Activated naive CD4-positive, alpha-beta T cell treated with anti-CD3 and anti-CD28 coated beads, Interleukin-2, amount 50 U/mL, for 16 hours (primary cell): ENCODE data around the gene FOXP1.
A peak's percentile ranks its signal among the peaks of the same experiment; 100 is the strongest.

Experiments
- DNase-seq: peaks from one replicate; pipeline ENCODE4 v3.0.0-alpha.2; 2020

The FOXP1 gene

DNA sequence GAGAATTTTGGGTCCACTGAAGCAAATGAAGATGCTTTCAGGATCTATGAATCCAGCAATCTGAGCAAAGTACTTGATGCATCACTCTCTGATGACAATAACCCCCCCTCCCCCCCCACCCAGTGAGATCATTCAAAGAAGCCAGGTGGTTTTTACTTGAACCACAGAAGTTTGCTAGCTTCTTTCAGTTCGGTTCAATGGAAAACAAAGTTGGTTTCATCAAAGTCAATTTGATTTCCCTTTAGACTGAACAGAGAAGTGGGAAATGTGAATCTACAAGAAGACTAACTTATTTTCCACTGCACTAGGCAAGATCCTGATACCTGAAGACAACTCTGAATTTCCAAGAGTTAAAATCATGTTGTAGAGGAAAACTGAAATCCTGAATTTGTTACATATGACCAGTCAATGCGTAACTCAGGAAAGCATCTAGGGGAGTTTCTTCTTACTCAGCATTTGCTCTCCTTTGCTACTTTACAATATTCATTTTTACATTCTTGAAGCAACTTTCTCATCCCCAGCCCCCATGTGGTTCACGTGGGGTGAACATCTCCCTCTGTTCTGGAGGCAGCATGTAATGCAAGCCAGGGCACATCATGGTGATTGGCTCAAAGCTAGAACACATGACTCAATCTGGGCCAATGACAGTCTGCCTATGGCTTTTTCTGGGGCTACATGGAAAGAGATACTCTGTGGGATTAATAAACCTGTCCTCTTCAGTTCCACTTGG is 572.6 kb downstream of the FOXP1 start:
- peak; percentile 81 for DNase-seq

DNA sequence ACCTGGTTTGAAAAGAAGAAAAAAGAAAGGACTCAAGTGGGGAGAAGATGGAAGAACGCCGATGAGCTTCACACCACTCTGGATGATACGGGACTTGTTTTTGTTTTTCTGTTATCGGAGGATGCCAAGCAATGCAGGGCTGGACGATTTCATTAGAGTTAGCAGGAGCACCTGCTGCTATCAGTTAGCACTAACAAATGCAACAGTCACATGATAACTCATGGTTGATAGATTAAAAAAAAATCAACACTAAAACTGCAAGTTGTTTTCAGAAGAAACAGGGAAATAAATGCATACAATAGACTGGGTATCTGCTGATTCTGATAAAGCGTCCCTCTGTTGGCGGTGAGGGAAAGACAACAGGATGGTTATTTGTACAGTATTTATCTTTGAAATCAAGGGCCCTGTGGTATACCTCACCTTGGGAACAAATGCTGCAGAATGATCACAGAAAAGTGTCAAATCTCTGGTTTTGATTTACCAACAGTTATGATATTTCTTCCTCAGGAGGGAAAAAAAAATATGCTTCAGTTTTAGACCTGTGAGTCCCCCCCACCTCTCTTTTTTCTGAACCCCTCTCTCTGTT is 575.1 kb downstream of the FOXP1 start:
- DNase-seq: no peak

DNA sequence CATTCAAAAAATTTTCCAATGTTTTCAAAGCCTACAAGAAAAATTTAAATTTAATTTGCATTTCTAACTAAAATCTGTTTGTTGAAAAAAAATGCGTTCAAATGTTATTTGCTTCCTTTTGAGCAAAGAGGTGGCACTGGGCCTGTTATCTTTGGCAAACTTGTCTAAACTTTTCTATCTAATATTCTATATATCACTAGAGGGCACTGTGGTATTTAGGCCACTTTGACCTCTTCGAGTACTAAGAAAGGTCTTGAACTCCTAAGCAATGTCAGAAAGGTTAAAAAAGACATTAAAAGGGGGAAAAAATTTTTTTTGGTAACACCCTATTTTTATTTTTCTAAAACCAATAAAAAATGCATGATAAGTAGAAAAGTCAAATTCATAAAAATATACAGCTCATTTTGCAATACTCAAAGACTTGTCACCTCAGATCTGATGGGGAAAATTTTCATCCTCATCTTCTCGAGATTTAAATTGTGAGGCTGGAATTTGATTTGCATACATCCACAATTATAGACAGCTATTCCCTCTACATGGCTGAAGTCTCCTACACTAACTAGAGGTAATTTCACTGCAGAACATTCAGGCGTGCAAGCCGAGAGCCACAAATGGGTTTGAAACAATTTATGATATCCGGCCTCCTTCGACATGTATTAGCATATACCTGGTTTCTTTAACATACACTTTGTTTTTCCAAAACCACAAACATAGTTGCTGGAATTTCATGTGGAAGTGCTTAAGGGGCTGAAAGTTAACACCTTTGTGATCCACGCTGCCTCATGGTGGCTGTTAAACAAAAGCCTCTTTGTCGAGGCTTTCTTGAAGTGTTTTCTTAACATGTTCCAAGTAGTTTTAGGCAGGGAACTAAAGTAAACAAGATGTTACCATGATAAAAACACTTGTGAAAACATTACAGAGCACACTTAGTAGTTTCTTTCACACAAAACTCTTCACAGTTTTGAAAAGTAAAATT is 576.4 kb downstream of the FOXP1 start:
- no peak for DNase-seq

DNA sequence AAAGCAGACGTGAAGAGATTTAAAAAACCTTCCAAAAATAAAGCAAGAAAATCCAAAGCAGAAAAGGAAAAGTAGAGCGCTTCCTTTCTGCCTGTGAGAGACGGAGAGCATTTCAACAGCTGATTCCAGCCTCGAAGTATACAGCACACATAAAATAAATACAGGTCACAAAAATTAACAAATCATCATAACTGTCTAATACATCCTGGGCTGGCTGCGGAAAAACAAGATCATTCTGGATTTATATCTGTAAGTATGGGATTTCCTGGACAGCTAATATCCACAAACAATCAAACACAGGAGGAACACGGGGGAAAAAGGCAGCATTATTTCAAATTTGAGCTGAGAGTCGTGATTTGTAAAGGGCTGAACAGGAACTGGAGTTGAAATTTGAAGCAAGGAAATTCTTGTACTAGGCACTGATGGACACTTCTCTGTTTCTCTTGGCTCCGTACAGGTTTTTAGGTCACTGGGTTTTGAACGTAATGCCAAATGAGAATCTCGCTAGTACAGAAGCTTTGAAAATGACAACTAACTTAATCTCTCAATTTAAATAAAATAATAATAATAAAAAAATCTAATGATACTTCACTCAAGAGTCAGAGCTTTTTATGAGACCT is 577.7 kb downstream of the FOXP1 start:
- no peak for DNase-seq

DNA sequence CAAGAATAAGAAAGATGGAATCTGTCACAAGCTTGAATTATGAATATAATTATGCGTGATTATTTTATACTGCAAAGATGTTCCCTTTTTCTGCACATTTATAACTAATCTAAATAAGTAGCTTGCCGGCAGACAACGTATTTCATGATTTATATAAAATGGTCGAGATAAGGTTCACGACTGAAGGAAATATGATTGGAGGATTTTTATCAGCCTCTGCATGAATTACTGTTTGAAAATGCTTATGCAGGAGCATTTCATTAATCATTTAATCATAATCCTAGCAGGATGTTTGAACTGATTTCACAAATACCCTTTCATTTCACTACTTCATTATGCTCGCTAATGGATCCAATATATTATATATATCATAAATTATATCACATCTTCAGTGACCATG is 580.0 kb downstream of the FOXP1 start:
- DNase-seq: no peak

DNA sequence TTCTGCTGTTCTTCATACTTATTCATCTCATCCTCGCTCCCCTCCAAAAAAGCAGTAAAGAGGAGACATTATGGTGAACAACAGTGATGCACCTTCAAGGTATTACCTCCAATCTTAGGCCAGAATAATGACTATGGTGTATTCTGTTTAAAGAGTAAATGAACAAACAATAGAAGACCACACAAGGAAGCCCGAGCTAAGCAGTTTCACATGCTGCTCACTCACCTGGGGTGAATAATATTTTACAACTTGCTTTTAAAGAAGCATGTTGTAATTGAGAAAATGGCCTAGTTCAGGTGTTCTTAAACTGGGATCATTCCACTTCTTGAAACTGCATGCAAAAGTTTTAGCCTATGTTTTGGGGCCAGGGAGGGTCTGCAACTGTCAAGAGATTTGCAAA is 581.2 kb downstream of the FOXP1 start:
- DNase-seq: no peak

DNA sequence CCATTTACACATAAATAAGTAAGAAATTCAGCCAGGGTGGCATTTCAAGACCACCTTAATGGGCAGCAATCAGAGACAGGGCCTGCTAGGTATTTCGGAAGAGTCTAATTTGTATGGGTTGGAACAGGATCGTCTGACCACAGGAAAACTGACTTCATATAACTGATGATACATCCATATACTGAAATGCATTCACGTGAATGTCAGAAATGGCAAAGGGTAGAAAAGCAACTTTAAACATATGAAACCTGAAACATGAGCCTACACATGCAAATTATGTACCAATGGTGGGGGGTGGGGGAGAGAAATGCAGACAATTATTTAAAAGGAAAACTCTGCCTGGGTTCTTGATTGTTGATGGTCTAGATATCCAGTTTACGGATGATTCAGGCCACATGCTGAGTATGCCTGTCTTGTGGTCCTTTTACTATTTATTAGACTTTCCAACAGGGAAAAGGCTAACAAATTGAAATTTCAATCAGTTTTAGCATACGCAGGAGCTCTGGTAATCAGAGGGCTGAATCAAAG is 582.2 kb downstream of the FOXP1 start:
- no peak for DNase-seq

DNA sequence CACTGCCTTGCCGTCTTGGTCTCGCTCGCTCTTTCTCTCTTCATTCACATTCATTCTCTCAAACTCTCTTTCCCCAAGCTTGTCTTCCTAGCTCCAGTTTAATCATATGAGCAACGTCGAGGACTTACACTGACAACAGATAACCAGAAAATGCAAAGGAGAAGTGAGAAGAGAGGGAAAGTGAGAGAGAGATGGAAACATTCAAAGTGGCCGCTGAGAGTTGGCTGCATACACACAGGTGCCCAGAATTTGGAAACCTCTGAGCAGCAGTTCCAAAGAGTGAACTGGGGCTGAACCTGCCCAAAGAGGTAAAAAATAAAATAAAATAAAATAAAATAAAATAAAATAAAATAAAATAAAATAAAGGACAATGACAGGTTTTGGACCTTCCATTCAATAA is 583.0 kb downstream of the FOXP1 start:
- no peak for DNase-seq

DNA sequence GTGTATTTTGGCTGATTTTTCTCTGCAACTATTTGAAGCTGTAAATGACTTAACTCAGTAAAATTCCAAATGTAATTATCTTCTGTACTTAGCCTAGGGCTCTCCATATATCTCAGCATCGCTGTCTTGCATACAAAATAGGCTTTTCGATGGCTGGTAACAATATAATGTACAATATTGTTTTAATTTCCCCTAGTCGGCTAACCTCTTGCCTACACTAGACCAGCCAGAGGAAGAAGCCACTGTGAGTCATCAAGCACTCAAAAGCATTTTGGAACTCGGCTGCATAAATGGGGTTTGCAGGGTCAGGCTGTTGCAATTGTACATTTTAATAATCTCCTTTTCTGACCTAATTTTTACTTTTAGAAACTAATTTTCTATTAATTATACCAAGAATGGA is 583.8 kb downstream of the FOXP1 start:
- no peak for DNase-seq

DNA sequence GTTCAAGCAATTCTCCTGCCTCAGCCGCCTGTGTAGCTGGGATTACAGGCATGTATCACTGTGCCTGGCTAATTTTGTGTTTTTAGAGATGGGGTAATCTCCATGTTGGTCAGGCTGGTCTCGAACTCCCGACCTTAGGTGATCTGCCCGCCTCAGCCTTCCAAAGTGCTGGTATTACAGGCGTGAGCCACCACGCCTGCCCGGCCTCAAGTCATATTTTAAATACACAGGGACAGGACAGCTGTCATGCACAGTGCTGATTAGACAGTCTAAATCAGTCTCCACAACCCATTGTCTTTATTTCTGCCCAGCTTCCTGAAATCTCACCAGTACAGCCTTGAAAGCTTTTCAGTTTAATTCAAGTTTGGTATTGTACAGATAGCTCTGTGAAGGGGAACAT is 587.4 kb downstream of the FOXP1 start:
- DNase-seq: no peak

DNA sequence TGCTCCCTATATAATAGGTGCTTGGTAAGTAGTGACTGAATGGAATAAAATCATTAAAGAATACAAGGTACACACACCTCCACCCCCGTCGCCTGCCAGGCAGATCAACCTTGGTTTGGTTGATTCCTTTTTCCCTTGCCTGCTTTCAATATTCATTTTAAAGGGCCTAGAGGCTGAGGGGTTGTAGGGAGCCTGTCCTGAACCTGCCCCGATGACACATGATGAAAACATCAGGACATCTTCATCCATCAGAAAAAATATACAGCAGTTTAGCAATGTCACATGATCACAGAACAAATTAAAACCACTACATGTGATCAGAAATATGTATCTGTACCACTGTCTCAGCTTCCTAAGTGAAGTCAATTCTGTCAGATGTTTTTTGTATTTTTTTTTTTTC is 588.9 kb downstream of the FOXP1 start:
- DNase-seq: no peak

DNA sequence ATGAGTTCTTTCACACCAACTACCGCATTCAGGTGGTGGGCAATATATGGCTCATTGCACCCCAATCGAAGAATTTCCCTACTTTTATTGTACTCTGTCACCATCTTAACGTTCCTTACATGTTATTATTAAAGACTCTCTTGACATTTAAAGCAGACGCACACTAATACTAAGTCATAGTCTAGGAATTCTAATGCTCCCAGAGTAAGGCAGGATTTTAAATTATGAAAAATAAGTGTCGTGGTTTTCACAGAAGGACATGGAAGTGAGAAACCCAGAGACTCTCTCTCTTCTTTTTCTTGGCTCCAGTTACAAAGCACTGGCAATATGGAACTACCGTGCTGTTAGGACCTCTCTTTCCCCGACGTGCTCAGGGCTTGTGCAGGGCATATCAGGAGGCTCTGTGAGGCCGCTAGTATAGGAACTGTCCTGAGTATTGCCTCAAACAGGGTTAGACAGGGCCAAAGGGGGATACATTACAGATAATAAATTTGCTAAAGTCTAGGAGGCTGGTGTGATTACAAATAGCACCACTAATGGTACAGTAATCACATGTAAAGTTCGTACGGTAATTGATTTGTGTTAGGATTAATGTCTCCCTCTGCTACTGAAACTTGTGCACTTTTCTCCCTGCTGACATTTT is 590.8 kb downstream of the FOXP1 start:
- no peak for DNase-seq

DNA sequence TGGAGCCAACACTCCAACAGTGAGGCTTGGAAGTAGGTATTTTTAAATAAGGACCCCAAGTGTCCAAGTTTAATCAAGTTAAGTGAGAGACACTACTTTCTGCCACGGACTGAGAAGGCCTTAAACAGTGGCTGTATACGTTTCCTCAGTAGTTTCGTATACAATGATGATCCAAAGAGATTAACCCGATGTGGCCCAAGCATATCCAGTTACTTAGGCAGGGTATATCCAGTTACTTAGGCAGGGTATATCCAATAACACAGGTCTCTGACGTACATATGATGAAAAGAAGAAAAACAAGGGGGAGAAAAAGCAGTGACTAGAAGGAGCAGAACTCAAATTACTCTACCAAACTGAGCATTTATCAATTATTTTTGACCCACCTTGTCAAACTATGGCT is 591.4 kb downstream of the FOXP1 start:
- DNase-seq: no peak

DNA sequence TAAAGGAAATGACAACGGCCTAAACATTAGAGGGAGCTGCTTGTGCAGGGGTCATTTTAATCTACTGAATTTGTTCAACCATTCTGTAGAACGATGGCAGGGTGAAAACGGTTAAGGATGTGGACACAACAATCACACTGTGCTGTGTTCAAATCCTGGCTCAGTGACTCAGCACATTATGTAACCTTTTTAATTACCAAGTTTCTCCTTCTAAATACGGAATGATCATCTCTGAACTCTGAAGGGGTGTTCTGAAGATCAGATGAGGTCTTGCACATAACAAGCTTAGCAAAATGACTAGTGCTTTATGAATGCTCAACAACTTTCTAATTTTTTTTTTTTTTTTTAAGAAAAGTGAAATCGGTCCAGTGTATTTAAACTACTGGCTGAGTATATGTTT is 592.8 kb downstream of the FOXP1 start:
- no peak for DNase-seq

DNA sequence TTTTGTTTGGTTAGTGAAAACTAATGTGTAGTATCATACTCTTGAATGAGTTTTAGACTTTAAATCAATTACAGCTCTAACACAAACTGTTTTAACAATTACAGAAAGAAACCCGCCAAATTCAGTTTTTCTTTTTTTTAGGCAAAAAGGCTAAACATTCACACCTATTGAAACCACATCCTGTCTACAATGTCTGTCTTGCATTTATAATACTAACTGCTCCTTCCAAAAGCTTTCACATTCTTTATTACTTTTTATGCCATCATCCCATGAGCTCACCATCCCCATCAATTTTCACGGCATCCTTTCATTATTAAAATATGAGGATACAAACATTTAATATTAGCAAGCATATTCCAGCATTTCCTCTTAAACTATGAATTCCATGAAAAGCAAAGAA is 593.3 kb downstream of the FOXP1 start:
- no peak for DNase-seq

DNA sequence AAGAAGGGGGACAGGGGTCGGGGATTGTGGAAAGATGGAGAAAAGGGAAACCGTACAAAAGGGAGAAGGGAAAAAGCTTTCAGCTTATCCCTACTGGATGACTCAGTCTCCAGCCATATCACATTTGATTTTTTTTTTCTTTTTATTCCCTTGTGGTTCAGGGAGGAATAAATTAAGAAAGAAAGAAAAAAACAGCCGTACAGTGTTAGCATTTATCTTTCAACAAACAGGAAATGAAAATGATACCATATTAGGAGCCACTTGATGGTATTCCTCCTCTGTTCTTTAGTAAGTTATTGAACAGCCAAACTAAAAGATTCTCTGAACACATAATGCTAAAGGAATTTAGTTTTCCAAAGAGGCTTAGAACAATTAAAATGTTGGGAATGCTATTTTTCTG is 594.4 kb downstream of the FOXP1 start:
- DNase-seq: no peak

DNA sequence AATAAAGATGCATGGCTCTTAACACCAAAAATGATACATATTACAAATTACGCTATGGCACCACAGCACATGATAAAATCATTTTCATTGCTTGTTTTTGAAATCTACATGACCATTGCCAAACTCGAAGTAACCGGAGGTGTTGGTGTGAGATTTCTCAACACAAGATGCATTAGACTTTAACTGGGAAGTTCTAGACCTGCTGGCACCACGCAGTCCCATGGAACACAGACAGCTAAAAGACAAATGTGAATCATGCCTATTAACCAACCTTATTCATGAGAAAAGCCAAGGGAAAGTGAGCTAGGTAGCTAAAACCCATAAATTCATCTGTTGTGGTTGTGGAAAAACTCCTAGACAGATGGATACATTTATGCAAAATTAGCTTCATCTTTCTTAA is 595.4 kb downstream of the FOXP1 start:
- DNase-seq: no peak

DNA sequence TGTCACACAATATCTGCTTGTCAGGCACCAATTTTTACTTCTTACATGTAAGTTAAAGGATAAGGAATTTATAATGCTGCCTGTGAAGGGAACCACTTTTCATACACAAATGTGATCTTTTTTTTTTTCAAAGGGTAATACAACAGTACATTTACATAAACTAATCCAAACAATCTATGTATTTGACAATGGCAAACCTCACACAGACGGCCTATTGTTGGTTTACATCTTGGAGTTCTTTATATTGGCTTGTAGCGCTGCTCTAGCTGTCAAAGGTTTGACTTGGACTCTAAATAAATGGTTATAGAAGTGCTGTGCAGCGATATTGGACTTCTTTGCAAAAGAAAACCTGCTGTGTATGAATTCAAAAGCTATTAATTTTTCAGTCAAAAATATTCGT is 598.0 kb downstream of the FOXP1 start:
- no peak for DNase-seq

DNA sequence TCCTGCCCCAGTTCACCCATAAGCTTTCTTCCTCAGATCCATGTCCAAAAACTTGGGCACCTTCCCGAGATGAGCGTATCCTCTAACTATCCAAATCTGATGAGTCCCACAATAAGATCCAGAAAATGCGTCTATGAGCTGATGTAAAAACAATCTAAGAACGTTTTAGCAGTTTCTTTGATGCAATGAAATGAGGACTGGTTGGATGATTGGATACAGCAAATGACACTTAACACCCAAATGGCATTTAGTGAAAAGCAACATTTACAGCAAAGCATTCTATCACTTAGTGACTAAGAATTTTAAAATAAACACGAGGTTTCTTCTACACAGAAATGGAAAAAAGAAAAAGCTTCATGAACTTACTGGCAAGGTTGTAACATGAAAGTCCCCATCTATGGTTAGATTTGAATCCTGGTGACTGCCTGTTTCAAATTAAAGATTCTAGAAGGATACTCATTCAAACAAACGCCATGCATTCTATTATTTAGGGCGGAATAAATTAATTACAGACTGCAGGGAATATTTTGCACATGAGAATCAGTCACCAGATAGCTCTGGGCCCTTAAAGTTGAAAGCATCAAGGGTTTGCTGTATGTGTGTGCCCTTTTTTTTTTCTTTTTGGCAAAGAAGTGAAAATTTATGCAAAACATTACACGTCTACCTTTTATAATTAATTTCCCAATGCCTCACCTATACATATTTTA is 598.6 kb downstream of the FOXP1 start:
- no peak for DNase-seq

DNA sequence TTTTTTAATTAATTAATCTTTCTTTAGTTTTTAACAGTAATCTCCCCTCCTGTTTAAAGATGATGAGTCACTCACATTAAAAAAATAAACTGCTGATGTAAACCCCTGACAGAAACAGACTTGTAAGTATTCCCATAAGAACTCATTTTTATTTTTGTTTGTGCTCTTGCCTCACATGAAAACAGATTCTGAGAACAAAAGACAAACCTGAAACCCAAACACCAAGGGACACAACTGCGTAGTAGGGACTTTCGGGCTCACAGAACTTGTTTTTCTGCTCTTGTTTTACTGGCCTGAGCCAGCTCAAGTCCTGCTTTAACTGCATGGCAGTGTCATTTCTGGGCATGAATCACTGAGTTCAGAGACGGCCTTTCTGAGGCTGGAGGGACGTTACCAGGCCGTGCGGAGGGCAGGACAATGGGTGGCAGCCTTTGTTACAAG is 600.8 kb downstream of the FOXP1 start:
- no peak for DNase-seq

DNA sequence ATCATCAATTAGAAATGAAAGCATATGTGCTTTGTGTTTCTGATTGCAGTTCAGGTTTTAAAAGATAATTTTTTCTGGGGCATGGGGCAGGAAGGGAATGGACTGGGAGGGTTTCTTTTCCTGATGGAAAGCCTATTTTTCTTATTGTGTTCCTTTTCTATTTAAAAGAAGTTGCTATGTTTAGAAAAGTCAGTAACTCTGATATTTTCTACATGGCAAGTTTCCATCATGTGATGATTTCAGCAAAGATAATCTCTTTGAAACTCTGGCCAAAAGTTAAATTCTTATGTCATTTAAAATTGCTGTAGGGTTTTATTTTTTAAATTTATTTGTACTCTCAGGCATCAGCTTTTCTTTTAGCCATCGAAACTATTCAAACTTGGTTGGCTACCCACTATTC is 601.2 kb downstream of the FOXP1 start:
- no peak for DNase-seq
